ENCODE measurements around the gene ZNF19.

GRCh38 chr16:71428385-71428784 lies 60.7 kb downstream of the ZNF19 start:
- TF ChIP-seq POLR2AphosphoS5 (IDR thresholded peaks at IDR 0.05): no peak
- no peak for TF ChIP-seq CTCF (IDR thresholded peaks at IDR 0.05)
- no peak for TF ChIP-seq EP300 (IDR thresholded peaks at IDR 0.05)

Data from esophagus muscularis mucosa (tissue), 4 donors.